Anterior cingulate cortex (tissue), 58 donors: ENCODE results near the gene CMYA5.
"Not testable (repeated sequence)": the region's sequence is repeated elsewhere in the genome, so short reads cannot be mapped to it uniquely, and the experiment has no call there.

Source experiments
- DNase-seq, 58 donors: peaks; one replicate each; lab custom pipeline; 2025; lab: John Stamatoyannopoulos, UW

CMYA5 gene

GRCh38 chr5:79689541-79690466 lies at the start of gene CMYA5:
CMYA5 (plus strand) TSS chr5:79689836; CDS start chr5:79689908, 72 bp downstream.
- peak in 17 of 58 donors; percentile 4 to 50 (median 15) for DNase-seq

GRCh38 chr5:79640571-79641055 lies 49.0 kb upstream of the CMYA5 start:
- no peak for DNase-seq

- DNase-seq, result no peak
Observed at GRCh38 chr5:79641414-79641813, 48.2 kb upstream of the CMYA5 start.

GRCh38 chr5:79642210-79642609 lies 47.4 kb upstream of the CMYA5 start:
- no peak for DNase-seq

- DNase-seq, result no peak
Observed at GRCh38 chr5:79653843-79654242, 35.8 kb upstream of the CMYA5 start.

- DNase-seq, result no peak
Observed at GRCh38 chr5:79663212-79663611, 26.4 kb upstream of the CMYA5 start.

GRCh38 chr5:79666758-79667157 lies 22.9 kb upstream of the CMYA5 start:
- no peak for DNase-seq

- no peak for DNase-seq
Observed at GRCh38 chr5:79672392-79672791, 17.2 kb upstream of the CMYA5 start.

GRCh38 chr5:79676354-79676753 lies 13.3 kb upstream of the CMYA5 start:
- not testable (repeated sequence) for DNase-seq

GRCh38 chr5:79682102-79682501 lies 7.5 kb upstream of the CMYA5 start:
- DNase-seq, result not testable (repeated sequence)

- no peak for DNase-seq
Observed at GRCh38 chr5:79684782-79685181, 4.9 kb upstream of the CMYA5 start.

GRCh38 chr5:79685627-79686026 lies 4.0 kb upstream of the CMYA5 start:
- DNase-seq, result no peak

GRCh38 chr5:79686799-79687198 lies 2.8 kb upstream of the CMYA5 start:
- no peak for DNase-seq

GRCh38 chr5:79687889-79688288 lies 1.7 kb upstream of the CMYA5 start:
- DNase-seq, result no peak

GRCh38 chr5:79691007-79691406 lies 1.4 kb downstream of the CMYA5 start:
- DNase-seq, result no peak

GRCh38 chr5:79692596-79692995 lies 3.0 kb downstream of the CMYA5 start:
- no peak for DNase-seq

- no peak for DNase-seq
Observed at GRCh38 chr5:79694183-79694582, 4.5 kb downstream of the CMYA5 start.

- DNase-seq, result no peak
Observed at GRCh38 chr5:79694652-79695051, 5.0 kb downstream of the CMYA5 start.

- no peak for DNase-seq
Observed at GRCh38 chr5:79695526-79695925, 5.9 kb downstream of the CMYA5 start.

- no peak for DNase-seq
Observed at GRCh38 chr5:79697222-79698170, 7.9 kb downstream of the CMYA5 start.
